ENCODE data around the gene SLC45A2. TPM values are rescaled to one million over a fixed set of nuclear protein-coding genes. Genes with fewer than 3 reads are reported as not detected.

Gene SLC45A2
- total RNA-seq, 1 experiment from 2014 or later = not detected

DNA sequence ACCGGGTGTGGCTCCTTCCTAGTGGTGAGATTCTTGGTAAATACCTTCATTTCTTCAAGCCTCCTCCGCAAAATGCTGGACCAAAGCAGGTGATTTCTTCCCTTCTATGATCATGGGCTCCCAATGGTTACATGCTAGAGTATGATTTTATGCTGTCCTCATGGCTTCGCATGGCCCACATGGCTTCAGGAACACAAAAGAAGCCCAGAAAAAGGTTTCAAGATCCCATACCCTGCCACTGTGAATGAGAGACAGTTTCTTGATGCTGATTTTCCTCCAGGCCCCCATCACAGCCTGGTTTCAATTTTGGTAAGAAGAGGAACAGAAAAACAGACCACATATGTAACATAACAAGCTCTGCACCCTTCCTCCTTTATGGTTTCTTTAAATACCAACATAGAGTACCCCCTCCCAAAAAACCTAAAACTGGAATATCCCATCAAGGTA is 50.7 kb downstream of the SLC45A2 start:
- TF ChIP-seq, protein P1, sequence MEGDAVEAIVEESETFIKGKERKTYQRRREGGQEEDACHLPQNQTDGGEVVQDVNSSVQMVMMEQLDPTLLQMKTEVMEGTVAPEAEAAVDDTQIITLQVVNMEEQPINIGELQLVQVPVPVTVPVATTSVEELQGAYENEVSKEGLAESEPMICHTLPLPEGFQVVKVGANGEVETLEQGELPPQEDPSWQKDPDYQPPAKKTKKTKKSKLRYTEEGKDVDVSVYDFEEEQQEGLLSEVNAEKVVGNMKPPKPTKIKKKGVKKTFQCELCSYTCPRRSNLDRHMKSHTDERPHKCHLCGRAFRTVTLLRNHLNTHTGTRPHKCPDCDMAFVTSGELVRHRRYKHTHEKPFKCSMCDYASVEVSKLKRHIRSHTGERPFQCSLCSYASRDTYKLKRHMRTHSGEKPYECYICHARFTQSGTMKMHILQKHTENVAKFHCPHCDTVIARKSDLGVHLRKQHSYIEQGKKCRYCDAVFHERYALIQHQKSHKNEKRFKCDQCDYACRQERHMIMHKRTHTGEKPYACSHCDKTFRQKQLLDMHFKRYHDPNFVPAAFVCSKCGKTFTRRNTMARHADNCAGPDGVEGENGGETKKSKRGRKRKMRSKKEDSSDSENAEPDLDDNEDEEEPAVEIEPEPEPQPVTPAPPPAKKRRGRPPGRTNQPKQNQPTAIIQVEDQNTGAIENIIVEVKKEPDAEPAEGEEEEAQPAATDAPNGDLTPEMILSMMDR (conservative IDR thresholded peaks at IDR 0.05) = no peak
- H3K79me2 ChIP-seq (ENCODE audit: insufficient read depth, low read length) = no peaks in the 10 kb centered on the region
- H3T11ph ChIP-seq (ENCODE audit: low read length) = no peak overlapping the region
- H3K14ac ChIP-seq (ENCODE audit: insufficient read depth, low read length) = no peak overlapping the region
- Mint-ChIP-seq H3K36me3 (ENCODE audit: insufficient read depth in 1 of 3, low read depth in 3 of 3) (no peaks in the 10 kb centered on the region), H3K9me3 (no peaks in the 10 kb centered on the region), H3K4me1 (peaks cover 39 to 43% of the 10 kb centered on the region in 2 experiments), H3K27ac (no peak overlapping the region), H3K4me3 (no peak overlapping the region), H3K27me3 (ENCODE audit: low read depth) (peaks cover 35% of the 10 kb centered on the region)
- H4K5ac ChIP-seq (ENCODE audit: insufficient read length, low read depth, low read length) = no peak overlapping the region
- H2BK5ac ChIP-seq (ENCODE audit: insufficient read length, low read length) = no peak overlapping the region
- no peaks in the 10 kb centered on the region for H3K79me1 ChIP-seq (ENCODE audit: insufficient read depth, low read depth, low read length, poor library complexity, severe bottlenecking)
- no peak overlapping the region for H3K4me2 ChIP-seq (ENCODE audit: insufficient read depth, insufficient read length, low read length)
- no peak overlapping the region for H2BK120ac ChIP-seq (ENCODE audit: low read depth, low read length, poor library complexity, severe bottlenecking)
- no peak overlapping the region for H2AK5ac ChIP-seq (ENCODE audit: insufficient read length, low read length)
- no peak overlapping the region for H4K8ac ChIP-seq (replicated peaks; ENCODE audit: insufficient read length, low read depth, low read length)
- peaks cover 10% of the 10 kb centered on the region for H3K23me2 ChIP-seq (ENCODE audit: insufficient read length, low read depth, low read length, poor library complexity, severe bottlenecking)
- no peak overlapping the region for H2BK20ac ChIP-seq (ENCODE audit: low read depth, low read length, poor library complexity, severe bottlenecking)
- H3K9ac ChIP-seq (ENCODE audit: extremely low read depth, insufficient read length, low read length) = no peak overlapping the region
- DNase-seq = no peak
- H3K4me1 ChIP-seq (ENCODE audit: insufficient read depth, low read length) = peaks cover 7% of the 10 kb centered on the region; the same call in 1 of the 2 replicates
- H4K91ac ChIP-seq (ENCODE audit: insufficient read length, low read depth, low read length) = no peak overlapping the region
- H3K9me3 ChIP-seq (ENCODE audit: control insufficient read depth, low read depth, low read length) = no peaks in the 10 kb centered on the region
- H3K27ac ChIP-seq (ENCODE audit: insufficient read length, low read depth, low read length) = no peak overlapping the region
- H3K18ac ChIP-seq (ENCODE audit: insufficient read length, low read depth, low read length) = no peak overlapping the region
- H2BK15ac ChIP-seq (ENCODE audit: low read depth, low read length) = no peak overlapping the region
- WGBS (ENCODE audit: extremely low coverage, insufficient read length, low lambda C conversion rate) = no CpG with 5 or more reads among the region's 3 CpGs
- no peak overlapping the region for H3K23ac ChIP-seq (ENCODE audit: insufficient read length, low read depth, low read length)
- no peaks in the 10 kb centered on the region for H4K20me1 ChIP-seq (ENCODE audit: control insufficient read depth, insufficient read depth, insufficient read length)
- peaks cover 11% of the 10 kb centered on the region; the same call in 1 of the 2 replicates for H3K27me3 ChIP-seq (ENCODE audit: insufficient read depth, low read length)
- no peak overlapping the region for H2BK12ac ChIP-seq (ENCODE audit: insufficient read length, low read depth, low read length)
- no peak overlapping the region for H3K4ac ChIP-seq (ENCODE audit: low read depth, low read length)
- H2AFZ ChIP-seq (ENCODE audit: low read length) = no peak overlapping the region
- no peak overlapping the region for H3K56ac ChIP-seq (ENCODE audit: insufficient read length, low read depth, low read length)
